ENCODE data around the gene UBAC1.

The UBAC1 gene

DNA sequence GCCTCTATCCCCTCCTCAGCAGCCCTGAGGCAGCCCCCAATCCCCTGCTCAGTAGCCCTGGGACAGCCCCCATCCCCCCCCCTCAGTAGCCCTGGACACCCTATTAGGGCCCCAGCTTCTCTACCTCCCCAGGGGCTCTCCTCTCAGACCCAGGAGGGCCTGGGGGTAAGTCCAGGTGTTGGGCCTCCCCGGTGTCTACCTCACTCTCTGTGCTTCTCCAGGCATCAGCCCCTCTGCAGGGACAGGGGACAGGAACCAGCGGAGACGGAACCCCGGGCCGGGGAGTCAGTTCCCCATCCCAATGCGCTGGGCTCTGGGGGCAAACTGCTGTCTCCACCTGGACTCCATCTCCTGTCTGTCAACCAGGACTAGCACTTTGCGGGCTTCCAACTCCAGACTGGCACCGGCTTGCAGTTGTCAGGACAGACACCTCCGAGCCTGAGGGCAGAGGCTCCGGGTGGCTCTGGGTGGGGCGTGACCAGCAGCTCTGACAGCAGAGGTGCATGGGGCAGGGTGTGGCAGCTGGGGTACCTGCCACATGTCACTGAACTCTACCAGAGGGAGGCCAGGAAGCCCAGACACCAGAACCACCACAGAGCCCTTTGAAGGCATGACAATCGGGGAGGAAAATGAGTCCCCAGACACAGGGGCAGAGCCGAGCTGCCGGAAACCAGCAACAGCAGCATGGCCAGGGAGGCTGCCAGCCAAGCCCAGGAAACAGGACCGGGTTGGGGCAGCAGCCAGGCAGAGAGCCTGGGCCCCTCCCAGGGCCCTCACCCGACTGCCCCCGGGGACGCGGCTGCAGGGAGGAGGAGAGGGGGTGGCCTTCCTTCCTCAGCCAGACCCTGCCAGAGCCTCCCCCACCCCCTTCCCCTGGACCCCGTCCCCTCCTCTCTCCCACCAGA is 17.7 kb upstream of the UBAC1 start:
- no peak overlapping the region for H3K4me3 ChIP-seq (ENCODE audit: low read depth, low read length)
- no peak for DNase-seq (ENCODE audit: low read depth)
- TF ChIP-seq, protein P1, sequence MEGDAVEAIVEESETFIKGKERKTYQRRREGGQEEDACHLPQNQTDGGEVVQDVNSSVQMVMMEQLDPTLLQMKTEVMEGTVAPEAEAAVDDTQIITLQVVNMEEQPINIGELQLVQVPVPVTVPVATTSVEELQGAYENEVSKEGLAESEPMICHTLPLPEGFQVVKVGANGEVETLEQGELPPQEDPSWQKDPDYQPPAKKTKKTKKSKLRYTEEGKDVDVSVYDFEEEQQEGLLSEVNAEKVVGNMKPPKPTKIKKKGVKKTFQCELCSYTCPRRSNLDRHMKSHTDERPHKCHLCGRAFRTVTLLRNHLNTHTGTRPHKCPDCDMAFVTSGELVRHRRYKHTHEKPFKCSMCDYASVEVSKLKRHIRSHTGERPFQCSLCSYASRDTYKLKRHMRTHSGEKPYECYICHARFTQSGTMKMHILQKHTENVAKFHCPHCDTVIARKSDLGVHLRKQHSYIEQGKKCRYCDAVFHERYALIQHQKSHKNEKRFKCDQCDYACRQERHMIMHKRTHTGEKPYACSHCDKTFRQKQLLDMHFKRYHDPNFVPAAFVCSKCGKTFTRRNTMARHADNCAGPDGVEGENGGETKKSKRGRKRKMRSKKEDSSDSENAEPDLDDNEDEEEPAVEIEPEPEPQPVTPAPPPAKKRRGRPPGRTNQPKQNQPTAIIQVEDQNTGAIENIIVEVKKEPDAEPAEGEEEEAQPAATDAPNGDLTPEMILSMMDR (IDR thresholded peaks at IDR 0.05; ENCODE audit: insufficient read depth, low read depth, low read length, missing control alignments) = no peak

DNA sequence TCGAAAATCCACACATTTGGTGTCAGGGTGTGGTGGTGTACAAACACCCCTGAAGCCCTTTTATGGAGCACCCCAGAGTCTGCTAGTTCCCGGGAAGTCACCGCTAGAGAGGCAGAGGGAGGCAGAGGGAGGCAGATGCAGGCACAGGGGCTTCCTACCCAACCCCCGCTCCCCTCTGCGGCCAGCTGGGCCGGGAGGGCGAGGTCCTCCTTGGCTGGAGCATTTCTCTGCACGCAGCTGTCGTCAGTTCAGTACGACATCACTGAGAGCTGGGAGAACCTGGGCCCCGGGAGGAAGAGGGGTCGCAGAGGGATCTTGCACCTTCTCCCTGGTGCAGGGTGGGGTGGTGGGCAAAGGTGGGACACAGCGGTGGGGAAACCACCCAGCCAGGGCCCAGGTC is 15.8 kb upstream of the UBAC1 start:
- TF ChIP-seq, protein P1 (IDR thresholded peaks at IDR 0.05; ENCODE audit: insufficient read depth, low read depth, low read length, missing control alignments) = no peak
- DNase-seq (ENCODE audit: low read depth) = no peak
- no peak overlapping the region for H3K4me3 ChIP-seq (ENCODE audit: low read depth, low read length)

DNA sequence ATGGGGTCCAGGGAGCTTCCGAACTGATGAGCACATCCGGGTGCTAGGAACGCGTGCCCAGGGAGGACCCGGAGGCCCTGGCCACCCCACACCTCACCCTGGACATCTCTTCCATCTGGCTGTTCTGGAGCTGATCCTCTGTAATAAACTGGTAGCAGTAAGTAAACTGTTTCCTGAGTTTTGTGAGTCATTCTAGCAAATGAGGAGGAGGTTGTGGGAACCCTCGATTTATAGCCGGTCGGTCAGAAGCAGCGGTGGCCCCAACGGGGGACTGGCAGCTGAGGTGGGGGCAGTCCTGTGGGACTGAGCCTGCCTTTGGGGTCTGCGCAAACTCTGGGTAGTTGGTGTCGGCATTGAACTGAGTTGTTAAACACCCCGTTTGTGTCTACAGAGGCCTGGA is 15.4 kb upstream of the UBAC1 start:
- no peak for DNase-seq (ENCODE audit: low read depth)
- H3K4me3 ChIP-seq (ENCODE audit: low read depth, low read length) = no peak overlapping the region
- TF ChIP-seq, protein P1 (IDR thresholded peaks at IDR 0.05; ENCODE audit: insufficient read depth, low read depth, low read length, missing control alignments) = no peak

DNA sequence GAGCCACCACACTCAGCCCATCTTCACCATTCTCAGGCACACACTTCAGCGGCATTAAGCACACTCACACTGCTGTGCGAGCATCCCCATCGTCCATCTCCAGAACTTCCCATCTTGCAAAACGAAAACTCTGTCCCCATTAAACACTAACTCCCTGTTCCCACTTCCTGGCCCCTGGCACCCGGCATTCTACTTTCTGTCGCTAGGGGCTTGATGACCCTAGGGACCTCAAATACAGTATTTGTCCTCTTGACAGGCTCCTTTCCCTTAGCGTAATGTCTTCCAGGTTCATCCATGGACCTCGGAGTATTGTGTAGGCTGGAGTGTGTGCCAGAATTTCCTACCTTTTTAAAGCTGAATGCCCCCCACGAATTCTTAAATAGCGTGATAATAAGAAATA is 14.7 kb upstream of the UBAC1 start:
- no peak for DNase-seq (ENCODE audit: low read depth)
- no peak overlapping the region for H3K4me3 ChIP-seq (ENCODE audit: low read depth, low read length)
- TF ChIP-seq, protein P1 (IDR thresholded peaks at IDR 0.05; ENCODE audit: insufficient read depth, low read depth, low read length, missing control alignments) = no peak

DNA sequence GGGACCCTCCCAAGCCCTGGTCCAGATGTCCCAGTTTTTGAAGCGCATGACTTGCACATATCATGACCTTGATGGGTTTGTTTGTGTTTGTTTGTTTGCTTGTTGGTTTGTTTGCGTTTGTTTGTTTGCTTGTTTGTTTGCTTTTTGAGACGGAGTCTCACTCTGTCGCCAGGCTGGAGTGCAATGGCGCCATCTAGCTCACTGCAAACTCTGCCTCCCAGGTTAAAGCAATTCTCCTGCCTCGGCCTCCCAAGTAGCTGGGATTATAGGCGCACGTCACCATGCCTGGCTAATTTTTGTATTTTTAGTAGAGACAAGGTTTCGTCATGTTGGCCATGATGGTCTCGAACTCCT is 13.0 kb upstream of the UBAC1 start:
- TF ChIP-seq, protein P1 (IDR thresholded peaks at IDR 0.05; ENCODE audit: insufficient read depth, low read depth, low read length, missing control alignments) = no peak
- H3K4me3 ChIP-seq (ENCODE audit: low read depth, low read length) = no peak overlapping the region
- DNase-seq (ENCODE audit: low read depth) = no peak

DNA sequence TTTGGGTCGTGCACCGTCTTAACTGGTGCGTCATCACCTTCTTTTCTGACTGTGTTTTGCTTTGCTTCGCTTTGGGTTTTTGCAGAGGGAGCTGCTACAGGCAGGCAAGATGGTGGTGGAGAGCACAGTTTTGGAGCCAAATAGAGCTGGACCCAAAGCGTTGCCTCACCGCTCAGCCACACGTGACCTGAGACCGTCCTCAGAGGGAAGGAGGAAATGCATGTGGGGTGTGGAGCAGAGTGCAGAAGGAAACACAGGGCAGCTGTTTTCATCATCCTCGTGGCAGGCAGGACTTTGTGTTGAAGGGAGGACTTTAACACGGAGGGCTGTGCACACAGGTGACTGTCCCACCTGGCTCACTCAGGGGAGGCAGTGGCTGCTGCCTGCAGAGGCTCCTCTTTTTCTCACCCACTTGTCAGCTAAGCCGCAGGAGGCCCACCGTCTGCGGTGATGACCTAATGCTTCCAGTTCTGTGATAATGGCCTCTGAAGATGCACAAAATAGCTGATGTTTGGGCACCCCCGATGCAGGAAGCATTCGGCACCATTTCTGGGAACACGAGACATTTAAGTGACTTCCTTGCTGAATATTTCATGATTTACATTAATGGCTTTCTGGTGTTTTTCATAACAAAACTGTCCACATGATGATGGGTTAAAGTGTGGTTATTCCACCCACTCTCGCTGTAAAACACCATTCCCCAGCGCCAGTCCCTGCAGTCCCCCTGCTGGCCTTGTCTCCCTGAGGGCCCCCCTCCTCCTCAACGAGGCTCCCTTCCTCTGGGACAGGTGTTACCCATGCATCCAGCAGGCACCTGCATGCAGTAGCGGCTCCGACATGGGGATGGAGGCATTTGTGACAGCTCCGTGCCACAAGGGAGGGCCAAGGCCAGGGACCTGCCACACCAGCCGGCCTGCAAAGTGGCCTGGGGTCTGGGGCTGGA is 12.4 kb upstream of the UBAC1 start:
- no peak overlapping the region for H3K4me3 ChIP-seq (ENCODE audit: low read depth, low read length)
- TF ChIP-seq, protein P1 (IDR thresholded peaks at IDR 0.05; ENCODE audit: insufficient read depth, low read depth, low read length, missing control alignments) = no peak
- no peak for DNase-seq (ENCODE audit: low read depth)
